SK-N-DZ (cell line): ENCODE measurements around the gene PIK3R6.
"Not testable (repeated sequence)": the region's sequence is repeated elsewhere in the genome, so short reads cannot be mapped to it uniquely, and the experiment has no call there.

ENCODE experiments used
- DNase-seq: peaks from one replicate; pipeline ENCODE4 v3.0.0-alpha.2; 2015; ENCODE audit warnings: low spot score

The PIK3R6 gene

GRCh38 chr17:8873801-8874715 is 6.6 kb upstream of the PIK3R6 start:
- no peak for DNase-seq

DNA sequence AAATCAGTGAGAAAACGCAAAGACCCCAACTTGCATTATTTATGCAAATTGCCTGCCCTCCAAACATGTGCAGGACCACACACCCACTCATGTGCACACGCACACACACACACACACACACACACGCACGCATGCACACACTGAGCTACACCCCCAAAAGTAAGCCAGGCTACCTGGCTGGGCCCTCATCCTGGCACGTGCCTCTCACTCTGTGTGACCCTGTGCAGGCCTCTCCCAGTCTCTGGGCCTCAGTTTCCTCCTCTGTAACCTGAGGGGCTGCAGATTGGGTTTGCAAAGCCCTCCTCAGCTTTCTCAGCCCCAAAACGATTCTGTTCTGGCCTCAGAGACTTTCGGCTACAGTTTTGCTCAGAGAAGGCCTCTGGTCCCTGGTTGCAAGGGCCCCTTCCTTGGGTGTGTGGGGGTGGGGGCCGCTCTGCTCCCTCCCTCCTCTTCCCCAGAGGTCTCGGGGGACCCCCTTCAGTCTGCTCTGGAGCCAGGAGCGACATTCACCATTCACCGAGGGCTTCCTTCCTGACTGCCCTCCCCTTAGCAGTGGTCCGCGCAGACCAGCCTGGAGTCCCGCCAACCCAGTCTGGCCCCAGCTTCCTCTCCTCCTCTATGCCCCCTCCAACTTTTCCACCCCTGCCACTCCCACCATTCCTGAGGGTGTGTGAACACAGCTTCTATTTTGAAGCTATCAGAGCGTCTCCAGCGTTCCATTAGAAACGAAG is 5.4 kb upstream of the PIK3R6 start:
- no peak for DNase-seq

- no peak for DNase-seq
Measured at GRCh38 chr17:8872036-8872704, 4.7 kb upstream of the PIK3R6 start.

DNA sequence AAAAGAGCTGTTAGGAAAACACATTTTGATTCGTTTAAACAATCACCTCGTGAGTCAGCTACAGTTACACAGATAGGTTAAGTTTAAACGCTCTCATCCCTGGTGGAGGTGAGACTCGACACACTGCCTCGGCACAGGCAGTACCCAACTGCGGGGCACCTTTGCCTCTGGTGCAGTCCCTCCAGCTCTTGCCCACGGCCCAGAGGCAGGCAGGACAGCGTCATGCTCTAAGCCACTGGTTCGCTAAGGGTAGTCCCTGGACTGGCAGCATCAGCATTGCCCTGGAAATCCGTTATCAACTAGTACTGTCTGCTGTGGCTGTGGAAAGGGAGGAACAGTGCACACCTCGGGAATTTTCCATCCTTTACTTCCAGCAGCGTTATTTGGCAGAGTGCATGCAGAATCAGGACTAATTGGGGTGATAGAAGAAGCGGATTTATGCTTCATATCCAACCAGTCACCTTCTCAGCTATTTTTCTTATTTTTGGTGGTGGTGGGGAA is 3.7 kb upstream of the PIK3R6 start:
- no peak for DNase-seq

GRCh38 chr17:8870406-8871040 is 3.0 kb upstream of the PIK3R6 start:
- DNase-seq = no peak

DNA sequence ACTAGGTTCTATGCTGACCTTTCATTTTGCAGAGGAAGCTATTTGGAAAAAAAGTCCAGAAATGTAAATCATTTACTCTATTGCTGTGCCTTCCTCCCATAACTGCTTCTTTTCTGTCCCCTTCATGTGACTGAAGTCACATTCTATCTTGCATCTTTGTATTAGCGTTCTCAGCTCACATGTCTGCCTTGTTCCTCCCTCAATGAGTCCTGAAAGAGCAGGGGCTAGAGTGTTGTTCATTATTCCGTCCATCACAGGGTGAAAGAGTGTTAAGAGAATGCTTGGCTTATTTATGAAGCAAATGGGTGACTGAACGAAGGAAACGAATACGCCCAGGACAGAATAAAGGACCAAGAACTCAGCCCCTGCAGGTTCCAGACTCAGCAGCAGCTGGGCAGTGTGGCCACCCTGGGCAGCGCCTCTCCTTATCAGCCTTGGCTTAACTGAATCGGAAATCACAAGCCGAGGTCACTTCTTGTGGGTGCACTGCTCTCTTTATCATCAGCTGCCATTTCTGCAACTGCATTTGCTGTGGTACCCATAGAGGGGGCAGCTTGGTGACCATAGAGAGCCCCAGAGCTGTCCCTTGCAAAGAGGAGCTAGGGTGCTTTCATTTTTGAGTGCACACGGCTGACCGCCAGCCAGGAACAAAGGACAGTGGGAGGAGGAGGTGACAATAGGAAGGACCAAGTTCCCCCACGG is 1.8 kb upstream of the PIK3R6 start:
- no peak for DNase-seq

DNA sequence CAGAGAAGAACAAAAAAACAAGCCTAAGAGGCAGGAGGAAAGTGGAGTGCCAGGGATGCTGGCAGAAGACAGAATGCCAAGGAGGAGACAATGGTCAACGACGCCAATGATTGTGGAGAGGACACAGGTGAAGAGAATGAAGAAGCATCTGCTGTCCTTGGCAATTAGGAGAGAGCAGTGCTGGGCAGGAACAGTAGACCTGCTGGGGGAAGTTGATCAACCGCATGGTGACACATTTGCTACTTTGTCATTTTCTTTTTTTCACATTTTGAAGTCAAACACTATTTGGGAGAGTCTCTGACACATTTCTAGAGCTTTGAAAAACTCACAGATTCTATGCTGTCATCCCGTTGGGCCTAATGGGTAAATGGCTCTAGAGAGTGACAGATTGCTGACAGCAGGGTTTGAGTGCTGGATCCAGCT is 1.1 kb upstream of the PIK3R6 start:
- no peak for DNase-seq

DNA sequence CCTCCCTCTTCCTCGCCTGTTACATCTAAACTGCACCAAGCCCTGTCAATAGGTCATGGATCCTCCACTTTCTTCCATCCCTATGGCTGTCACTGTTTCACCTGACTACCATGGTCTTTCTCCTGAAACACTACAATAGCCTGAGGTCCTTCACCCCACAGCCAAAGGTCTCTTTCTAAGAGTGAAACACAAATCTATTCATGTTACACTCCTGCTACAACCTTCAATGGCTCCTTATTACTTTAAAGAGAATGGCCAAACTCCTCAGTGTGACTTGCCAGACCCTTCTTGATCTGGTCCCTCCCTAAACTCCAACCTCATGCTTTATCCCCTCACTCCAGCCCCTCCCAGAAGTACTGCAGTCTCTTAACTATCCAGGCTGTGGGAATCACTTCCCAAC is 618 bp upstream of the PIK3R6 start:
- no peak for DNase-seq

- no peak for DNase-seq
Measured at GRCh38 chr17:8865811-8866210, 1.7 kb downstream of the PIK3R6 start.

- DNase-seq = no peak
Measured at GRCh38 chr17:8865385-8865784, 2.1 kb downstream of the PIK3R6 start.

GRCh38 chr17:8862213-8863056 is 5.0 kb downstream of the PIK3R6 start:
- no peak for DNase-seq

- no peak for DNase-seq
Measured at GRCh38 chr17:8861495-8862181, 5.8 kb downstream of the PIK3R6 start.

DNA sequence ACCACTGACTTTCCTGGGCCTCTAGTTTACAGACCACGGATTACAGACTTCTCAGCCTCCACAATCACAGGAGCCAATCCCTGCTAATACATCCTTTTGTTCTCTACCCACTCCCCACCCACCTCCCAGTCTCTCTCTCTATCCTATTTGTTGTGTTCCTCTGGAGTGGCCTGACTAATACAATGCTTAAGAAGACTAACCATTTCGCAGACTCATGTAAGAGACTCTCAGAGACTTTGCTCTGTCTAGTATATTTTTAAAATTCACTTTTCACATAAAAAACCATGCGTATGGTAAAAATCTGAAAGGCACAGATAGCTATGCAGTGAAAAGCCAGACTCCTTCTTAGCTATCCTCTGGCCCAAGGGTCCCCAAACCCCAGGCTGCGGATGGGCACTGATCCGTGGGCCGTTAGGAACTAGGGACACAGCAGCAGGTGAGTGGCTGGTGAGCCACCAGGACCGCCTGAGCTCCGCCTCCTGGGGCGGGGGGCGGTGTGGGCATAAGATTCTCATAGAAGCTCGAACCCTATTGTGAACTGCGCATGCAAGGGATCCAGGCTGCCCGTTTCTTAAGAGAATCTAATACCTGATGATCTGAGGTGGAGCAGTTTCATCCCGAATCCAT is 7.6 kb downstream of the PIK3R6 start:
- DNase-seq = no peak

DNA sequence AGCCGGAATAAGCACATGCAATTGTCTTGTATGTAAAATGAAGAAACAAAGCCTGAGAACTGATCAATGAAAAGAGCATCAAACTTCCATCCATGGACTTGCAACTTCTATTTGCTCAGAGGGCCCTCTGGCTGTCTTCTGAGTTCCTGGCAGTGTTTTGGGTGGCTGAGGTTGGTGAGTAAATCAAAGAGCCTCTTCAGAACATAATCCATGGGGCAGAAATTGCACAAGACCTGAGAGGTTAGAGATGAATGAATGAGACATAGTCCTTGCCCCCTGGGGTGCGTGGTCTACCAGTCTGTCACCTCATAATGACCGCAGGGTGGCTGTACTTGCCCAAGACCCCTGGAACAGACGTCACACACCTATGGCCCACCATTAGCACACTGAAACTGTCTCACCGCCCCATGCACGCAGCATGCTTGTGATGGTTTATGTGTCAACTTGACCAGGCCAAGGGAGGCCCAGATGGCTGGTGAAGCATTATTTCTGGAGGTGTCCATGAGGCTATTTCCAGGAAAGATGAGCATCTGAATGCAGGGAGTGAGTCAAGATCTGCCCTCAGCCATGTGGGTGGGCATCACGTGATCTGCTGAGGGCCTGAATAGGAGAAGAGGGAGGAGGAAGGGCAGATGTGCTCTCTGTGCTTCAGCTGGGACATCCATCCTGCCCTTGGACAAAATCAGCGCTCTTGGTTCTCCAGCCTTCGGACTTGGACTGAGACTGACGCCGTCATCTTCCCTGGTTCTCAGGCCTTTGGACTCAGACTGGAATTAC is 8.3 kb downstream of the PIK3R6 start:
- DNase-seq = no peak

DNA sequence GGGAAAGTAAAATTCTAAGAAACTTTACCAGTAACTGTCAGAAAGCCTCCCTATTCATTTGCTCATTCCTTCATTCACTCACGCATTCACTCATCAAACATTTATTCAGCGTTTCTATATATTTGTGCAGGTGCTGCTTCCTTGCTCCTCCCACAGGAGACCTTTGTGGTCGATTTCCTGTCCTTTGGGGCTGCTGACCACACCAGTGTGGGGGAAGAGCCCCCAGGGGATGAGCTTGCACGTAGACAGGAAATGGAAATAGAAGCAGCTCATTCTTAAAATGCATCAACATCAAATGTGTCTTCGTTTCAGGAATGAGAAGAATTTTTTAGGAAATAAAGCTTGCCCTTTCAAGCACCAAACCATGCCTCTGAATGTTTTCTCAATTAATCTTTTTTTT is 9.6 kb downstream of the PIK3R6 start:
- DNase-seq = no peak

GRCh38 chr17:8856869-8857575 is 10.5 kb downstream of the PIK3R6 start:
- no peak for DNase-seq

- DNase-seq = not testable (repeated sequence)
Measured at GRCh38 chr17:8856205-8856603, 11.3 kb downstream of the PIK3R6 start.
